ENCODE data around the gene NEURL1. TPM values are rescaled to one million over a fixed set of nuclear protein-coding genes. Genes with fewer than 3 reads are reported as not detected.

The NEURL1 gene
- total RNA-seq, 1 donor from 2014 or later = 0.05 TPM

DNA sequence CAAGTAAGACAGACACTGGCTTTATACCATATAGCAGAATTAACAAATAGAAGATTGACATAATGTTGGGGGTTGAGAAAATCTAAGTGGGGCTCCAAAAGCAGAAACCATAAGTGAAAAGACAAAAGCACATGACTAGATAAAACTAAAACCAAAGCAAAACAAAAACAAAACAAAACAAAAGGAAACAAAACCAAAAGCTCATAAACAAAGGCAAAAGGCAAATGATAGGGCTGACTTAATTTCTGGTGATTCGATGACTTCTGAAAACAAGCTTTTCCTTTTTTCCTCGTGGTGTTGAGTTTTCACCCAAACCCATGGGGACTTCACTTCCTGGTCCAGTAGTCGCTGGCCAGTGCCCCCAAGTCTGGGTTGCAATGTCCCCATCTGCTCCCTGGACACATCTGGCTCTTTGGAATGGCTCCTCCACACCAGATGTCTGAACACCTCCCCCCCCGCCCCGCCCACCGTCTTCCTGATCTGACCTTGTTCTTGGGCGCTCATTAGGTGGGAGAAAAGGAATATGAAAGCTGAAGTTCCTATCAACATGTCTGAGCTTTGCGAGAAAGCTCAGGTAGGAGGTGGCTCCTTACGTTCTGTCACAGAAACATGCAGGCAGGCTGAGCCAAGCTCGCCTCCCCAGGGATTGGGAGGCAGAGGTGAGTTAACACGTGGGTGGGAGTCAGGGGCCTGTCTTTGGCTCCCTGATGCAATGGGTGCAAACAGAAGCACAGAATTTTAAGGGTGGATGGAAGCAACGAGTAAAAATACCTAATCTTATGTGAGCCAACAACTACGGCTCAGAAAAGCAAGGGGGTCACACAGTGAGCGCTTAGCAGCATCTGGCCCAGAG is 121.0 kb downstream of the NEURL1 start:
- H3K27ac Mint-ChIP-seq (ENCODE audit: unreplicated experiment) = no peak overlapping the region
- H3K36me3 Mint-ChIP-seq (ENCODE audit: low read depth) = peaks cover 18% of the 10 kb centered on the region
- peaks cover 14% of the 10 kb centered on the region for H3K4me1 Mint-ChIP-seq (ENCODE audit: low read depth)
- DNase-seq (ENCODE audit: low spot score) = no peak
- no peaks in the 10 kb centered on the region for H3K9me3 Mint-ChIP-seq (ENCODE audit: low read depth)
- TF ChIP-seq CTCF (IDR thresholded peaks at IDR 0.05) = no peak
- H3K27me3 Mint-ChIP-seq (ENCODE audit: low read depth) = no peaks in the 10 kb centered on the region
- H3K4me3 Mint-ChIP-seq (ENCODE audit: unreplicated experiment) = no peak overlapping the region

- H3K36me3 Mint-ChIP-seq (ENCODE audit: low read depth) = peaks cover 21% of the 10 kb centered on the region
- TF ChIP-seq CTCF (IDR thresholded peaks at IDR 0.05) = no peak
- no peak for DNase-seq (ENCODE audit: low spot score)
- H3K27ac Mint-ChIP-seq (ENCODE audit: unreplicated experiment) = no peak overlapping the region
- H3K9me3 Mint-ChIP-seq (ENCODE audit: low read depth) = no peaks in the 10 kb centered on the region
- no peaks in the 10 kb centered on the region for H3K27me3 Mint-ChIP-seq (ENCODE audit: low read depth)
- peaks cover 14% of the 10 kb centered on the region for H3K4me1 Mint-ChIP-seq (ENCODE audit: low read depth)
- no peak overlapping the region for H3K4me3 Mint-ChIP-seq (ENCODE audit: unreplicated experiment)
Observed at GRCh38 chr10:103616705-103617601, 123.4 kb downstream of the NEURL1 start.

DNA sequence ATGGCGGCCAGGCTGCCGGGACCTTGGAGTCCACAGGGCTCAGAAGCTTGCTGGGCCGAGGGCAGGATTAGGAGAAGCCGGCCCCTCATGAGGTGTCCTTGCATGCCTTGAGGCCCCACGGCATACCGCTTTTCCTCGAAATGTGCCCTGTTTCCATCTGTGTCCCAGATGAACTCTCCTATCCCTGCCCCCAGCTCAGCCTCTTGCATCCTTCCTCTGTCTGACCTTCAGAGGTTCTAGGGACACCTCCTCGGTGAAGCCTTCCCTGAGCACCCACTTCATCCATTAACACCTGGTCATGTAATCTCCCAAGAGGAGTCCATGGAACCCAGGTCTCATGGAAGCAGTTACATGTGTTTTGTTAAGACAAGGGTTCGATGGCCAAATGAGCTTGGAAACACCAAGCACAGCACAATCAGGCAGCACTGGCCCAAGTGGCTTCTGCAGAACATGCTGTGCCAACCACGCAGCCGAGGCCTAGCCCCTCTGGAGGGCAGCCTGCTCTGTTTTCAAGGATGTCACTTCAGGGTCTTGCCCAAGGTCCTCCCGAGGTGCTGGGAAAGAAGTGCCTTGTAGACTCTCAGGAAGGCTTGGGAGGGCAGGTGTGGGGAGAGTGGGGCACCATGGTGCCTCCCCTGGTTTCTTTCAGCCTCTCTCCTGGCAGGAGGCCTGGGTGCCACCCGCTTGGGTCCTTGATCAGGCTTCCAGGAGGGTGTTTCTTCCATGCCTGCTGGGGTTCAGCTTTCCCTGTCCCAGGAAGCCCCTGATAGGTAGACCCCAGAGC is 124.3 kb downstream of the NEURL1 start:
- H3K27me3 Mint-ChIP-seq (ENCODE audit: low read depth) = no peaks in the 10 kb centered on the region
- H3K4me3 Mint-ChIP-seq (ENCODE audit: unreplicated experiment) = no peak overlapping the region
- H3K36me3 Mint-ChIP-seq (ENCODE audit: low read depth) = peaks cover 23% of the 10 kb centered on the region
- no peak overlapping the region for H3K27ac Mint-ChIP-seq (ENCODE audit: unreplicated experiment)
- DNase-seq (ENCODE audit: low spot score) = no peak
- TF ChIP-seq CTCF (IDR thresholded peaks at IDR 0.05) = no peak
- no peaks in the 10 kb centered on the region for H3K9me3 Mint-ChIP-seq (ENCODE audit: low read depth)
- H3K4me1 Mint-ChIP-seq (ENCODE audit: low read depth) = peaks cover 9% of the 10 kb centered on the region

DNA sequence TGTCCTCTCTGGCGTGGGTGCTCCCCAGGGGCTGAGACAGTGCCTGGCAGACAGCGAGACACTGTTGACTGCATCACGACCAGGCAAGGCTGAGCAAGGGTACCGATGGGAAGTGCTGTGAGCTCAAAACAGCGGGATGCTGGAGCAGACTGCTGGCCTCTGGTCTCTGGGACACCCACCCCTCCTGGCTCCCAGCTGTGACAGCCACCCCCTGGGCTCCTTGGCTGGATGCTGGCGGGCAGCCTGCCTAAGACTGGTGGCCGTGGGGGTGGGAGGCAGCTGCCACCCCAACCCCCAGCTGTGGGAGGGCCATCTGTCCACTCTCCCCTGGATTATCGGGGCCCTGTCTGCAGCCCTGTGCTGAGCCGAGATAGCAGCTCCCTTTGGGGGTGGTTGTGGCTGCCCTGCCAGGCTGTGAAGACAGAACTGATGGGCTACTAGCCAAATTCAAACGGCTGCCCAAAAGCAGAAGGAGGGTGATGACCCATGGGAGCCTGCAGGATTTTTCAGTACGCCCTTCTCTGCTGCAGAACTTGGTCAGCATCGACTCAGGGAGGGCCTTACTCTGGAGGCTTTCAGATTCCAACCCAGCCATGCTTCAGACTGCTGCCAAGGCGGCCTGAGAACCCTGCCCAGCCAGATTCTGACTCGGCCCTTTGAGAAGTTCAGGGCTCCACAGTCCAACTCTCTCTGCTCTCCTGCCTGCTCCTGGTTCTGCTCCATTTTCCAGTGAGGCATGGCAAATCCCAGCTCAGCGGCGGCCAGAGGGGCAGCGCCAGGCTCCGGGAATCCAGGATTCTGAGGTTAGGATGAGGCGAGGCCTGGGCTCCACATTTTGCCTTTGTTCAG is 125.3 kb downstream of the NEURL1 start:
- no peaks in the 10 kb centered on the region for H3K27me3 Mint-ChIP-seq (ENCODE audit: low read depth)
- H3K36me3 Mint-ChIP-seq (ENCODE audit: low read depth) = peaks cover 19% of the 10 kb centered on the region
- peaks cover 9% of the 10 kb centered on the region for H3K4me1 Mint-ChIP-seq (ENCODE audit: low read depth)
- H3K27ac Mint-ChIP-seq (ENCODE audit: unreplicated experiment) = no peak overlapping the region
- no peak for DNase-seq (ENCODE audit: low spot score)
- no peaks in the 10 kb centered on the region for H3K9me3 Mint-ChIP-seq (ENCODE audit: low read depth)
- no peak for TF ChIP-seq CTCF (IDR thresholded peaks at IDR 0.05)
- H3K4me3 Mint-ChIP-seq (ENCODE audit: unreplicated experiment) = no peak overlapping the region

Measured in chondrocyte (in vitro differentiated cells).